ENCODE results near the gene LPA. TPM values are rescaled to one million over a fixed set of nuclear protein-coding genes. Genes with fewer than 3 reads are reported as not detected.
A peak's percentile ranks its signal among the peaks of the same experiment; 100 is the strongest.

Gene LPA
- total and polyA plus RNA-seq, 2 of the 13 experiments (the other 11 are each of a cell fraction or from before 2014, with no cell fraction given) = not detected

- TF ChIP-seq ERF (CRISPR knock-in tag; IDR thresholded peaks at IDR 0.05) = peak; percentile 46; the same call in 1 of the 2 replicates
- TF ChIP-seq ZC3H13 (CRISPR knock-in tag; IDR thresholded peaks at IDR 0.05) = 0 out of 2 replicates have a peak, but pooled peaks have one; percentile 57
- TF ChIP-seq E2F2 (CRISPR knock-in tag; IDR thresholded peaks at IDR 0.05; ENCODE audit: borderline replicate concordance) = 0 out of 2 replicates have a peak, but pooled peaks have one; percentile 68
- 0 out of 2 replicates have a peak, but pooled peaks have one; percentile 62 for TF ChIP-seq ZBTB10 (CRISPR knock-in tag; IDR thresholded peaks at IDR 0.05; ENCODE audit: borderline replicate concordance)
- TF ChIP-seq ZNF777 (CRISPR knock-in tag; IDR thresholded peaks at IDR 0.05) = peak; percentile 87
- no peak for TF ChIP-seq SNAPC4 (CRISPR knock-in tag; IDR thresholded peaks at IDR 0.05)
- TF ChIP-seq ZNF17 (CRISPR knock-in tag; IDR thresholded peaks at IDR 0.05) = no peak
- no peak for TF ChIP-seq SNAI1 (CRISPR knock-in tag; IDR thresholded peaks at IDR 0.05; ENCODE audit: borderline replicate concordance)
- TF ChIP-seq ETV6 (CRISPR knock-in tag; conservative IDR thresholded peaks at IDR 0.05) = peak; percentile 61; the same call in 1 of the 2 replicates
- TF ChIP-seq NR2C2 (CRISPR knock-in tag; IDR thresholded peaks at IDR 0.05; ENCODE audit: borderline replicate concordance) = no peak
- peak; percentile 66 for TF ChIP-seq ZNF883 (CRISPR knock-in tag; IDR thresholded peaks at IDR 0.05; ENCODE audit: not compliant biosample characterization)
- no peak for TF ChIP-seq ZNF567 (CRISPR knock-in tag; IDR thresholded peaks at IDR 0.05; ENCODE audit: borderline replicate concordance)
- peak; percentile 60 for TF ChIP-seq PHF8 (CRISPR knock-in tag; IDR thresholded peaks at IDR 0.05)
- no peak for TF ChIP-seq ZBTB33 (CRISPR knock-in tag; IDR thresholded peaks at IDR 0.05)
Measured at GRCh38 chr6:160520043-160520904, 143.8 kb downstream of the LPA start (continued).
